Rectal smooth muscle tissue (tissue), 1 donor: Measurements from ENCODE around the gene GATAD2B.
"Not testable (repeated sequence)": the region's sequence is repeated elsewhere in the genome, so short reads cannot be mapped to it uniquely, and the experiment has no call there.

Source experiments
- H3K27ac ChIP-seq: one replicate; pipeline ENCODE4 v1.7.0; 2013; ENCODE audit warnings: low read depth, low read length, inconsistent platforms
- H3K27me3 ChIP-seq: one replicate; pipeline ENCODE4 v1.7.0; 2013; ENCODE audit warnings: low read length; ENCODE audit not compliant: control insufficient read depth, insufficient read depth
- H3K36me3 ChIP-seq: one replicate; pipeline ENCODE4 v1.7.0; 2013; ENCODE audit warnings: low read length; ENCODE audit not compliant: control insufficient read depth, insufficient read depth
- H3K4me1 ChIP-seq: one replicate; pipeline ENCODE4 v1.7.0; 2013; ENCODE audit warnings: low read length; ENCODE audit not compliant: control insufficient read depth, insufficient read depth
- H3K4me3 ChIP-seq: one replicate; pipeline ENCODE4 v1.7.0; 2013; ENCODE audit warnings: low read length
- H3K9ac ChIP-seq: one replicate; pipeline ENCODE4 v1.7.0; 2013; ENCODE audit warnings: low read length

GATAD2B gene

DNA sequence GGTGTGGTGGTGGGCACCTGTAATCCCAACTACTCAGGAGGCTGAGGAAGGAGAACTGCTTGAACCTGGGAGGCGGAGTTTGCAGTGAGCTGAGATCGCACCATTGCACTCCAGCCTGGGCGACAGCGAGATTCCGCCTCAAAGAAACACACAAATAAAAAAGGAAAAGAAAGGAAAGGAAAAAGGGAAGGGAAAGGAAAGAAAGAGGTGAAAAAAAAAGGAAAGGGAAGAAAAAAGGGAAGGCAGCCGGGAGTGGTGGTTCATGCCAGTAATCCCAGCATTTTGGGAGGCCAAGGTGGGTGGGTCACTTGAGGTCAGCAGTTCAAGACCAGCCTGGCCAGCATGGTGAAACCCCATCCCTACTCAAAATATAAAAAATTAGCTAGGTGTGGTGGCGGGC is 31.7 kb downstream of the GATAD2B start:
- H3K27me3 ChIP-seq, H3K27ac ChIP-seq: not testable (repeated sequence)

GRCh38 chr1:153888533-153888932 is 34.2 kb downstream of the GATAD2B start:
- no peaks in the 10 kb centered on the region for H3K36me3 ChIP-seq
- no peak overlapping the region for H3K9ac ChIP-seq
- no peak overlapping the region for H3K27ac ChIP-seq
- no peak overlapping the region for H3K4me3 ChIP-seq
- H3K4me1 ChIP-seq, result no peaks in the 10 kb centered on the region
- no peaks in the 10 kb centered on the region for H3K27me3 ChIP-seq

More for the DNA sequence above, 31.7 kb downstream of the GATAD2B start:
- not testable (repeated sequence) for H3K4me1 ChIP-seq, H3K36me3 ChIP-seq, H3K9ac ChIP-seq, H3K4me3 ChIP-seq

- no peak overlapping the region for H3K27ac ChIP-seq
- no peaks in the 10 kb centered on the region for H3K27me3 ChIP-seq
- no peak overlapping the region for H3K4me3 ChIP-seq
- no peaks in the 10 kb centered on the region for H3K36me3 ChIP-seq
- peaks cover 11% of the 10 kb centered on the region for H3K4me1 ChIP-seq
- no peak overlapping the region for H3K9ac ChIP-seq
These were observed 36.6 kb downstream of the GATAD2B start for GRCh38 chr1:153886127-153886526.

- no peak overlapping the region for H3K27ac ChIP-seq
- no peak overlapping the region for H3K9ac ChIP-seq
These were observed 39.5 kb downstream of the GATAD2B start for GRCh38 chr1:153883223-153883622.

DNA sequence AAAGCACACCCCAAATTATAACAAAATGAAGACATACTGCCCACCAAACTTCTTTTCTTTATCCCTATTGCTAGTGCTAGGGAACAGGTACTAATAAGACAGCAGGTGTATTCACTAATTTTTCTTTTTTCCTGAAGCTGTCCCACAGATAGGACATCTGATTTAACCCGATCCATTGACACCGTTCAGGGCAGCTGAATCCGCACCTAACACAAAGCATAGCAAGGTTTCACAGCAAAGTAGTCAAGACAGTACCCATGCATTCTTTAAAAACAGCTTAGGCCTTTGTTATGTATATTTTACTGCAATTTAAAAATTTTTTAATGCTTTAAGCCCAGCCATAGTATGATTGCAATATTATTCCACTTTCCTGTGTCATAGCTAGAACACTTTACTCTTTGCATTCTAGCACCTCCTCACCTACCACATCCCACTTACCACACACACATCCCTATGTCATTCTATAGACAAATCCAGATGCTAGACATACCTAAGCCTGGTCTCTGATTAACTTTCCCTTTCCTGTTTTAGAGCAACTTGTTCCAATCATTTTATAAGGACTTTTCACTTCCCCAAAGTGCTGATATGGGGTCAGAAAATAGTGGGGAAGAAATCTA is 40.4 kb downstream of the GATAD2B start:
- Histone ChIP-seq H3K4me1 (peaks cover 17% of the 10 kb centered on the region), H3K27me3 (no peaks in the 10 kb centered on the region), H3K36me3 (no peaks in the 10 kb centered on the region), H3K27ac (no peak overlapping the region), H3K4me3 (no peak overlapping the region), H3K9ac (no peak overlapping the region)

More at GRCh38 chr1:153883223-153883622, 39.5 kb downstream of the GATAD2B start:
- Histone ChIP-seq H3K4me3 (no peak overlapping the region), H3K36me3 (no peaks in the 10 kb centered on the region), H3K4me1 (peaks cover 17% of the 10 kb centered on the region), H3K27me3 (no peaks in the 10 kb centered on the region)

DNA sequence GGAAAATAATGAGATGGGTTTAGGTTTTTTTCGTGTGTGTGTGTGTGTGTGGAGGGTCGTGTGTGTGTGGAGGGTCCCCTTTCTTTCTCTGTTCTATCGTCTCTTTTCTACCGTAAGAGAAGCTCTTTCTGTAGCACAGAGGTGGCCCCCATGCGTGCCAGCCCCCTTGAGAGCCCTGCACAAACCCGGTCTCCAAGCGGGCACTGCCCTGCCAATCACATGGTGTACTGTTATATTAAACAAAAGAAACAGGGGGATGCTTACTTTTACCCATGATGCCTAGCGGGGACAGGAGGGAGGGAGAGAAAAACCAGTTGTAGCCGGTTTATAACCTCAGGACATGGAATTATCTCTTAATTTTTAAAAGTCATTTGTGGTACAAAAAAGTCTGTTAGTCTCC is 41.0 kb downstream of the GATAD2B start:
- Histone ChIP-seq H3K27me3 (no peaks in the 10 kb centered on the region), H3K4me3 (peak overlapping the region; percentile 12), H3K36me3 (no peaks in the 10 kb centered on the region), H3K27ac (no peak overlapping the region), H3K9ac (no peak overlapping the region), H3K4me1 (peaks cover 17% of the 10 kb centered on the region)

DNA sequence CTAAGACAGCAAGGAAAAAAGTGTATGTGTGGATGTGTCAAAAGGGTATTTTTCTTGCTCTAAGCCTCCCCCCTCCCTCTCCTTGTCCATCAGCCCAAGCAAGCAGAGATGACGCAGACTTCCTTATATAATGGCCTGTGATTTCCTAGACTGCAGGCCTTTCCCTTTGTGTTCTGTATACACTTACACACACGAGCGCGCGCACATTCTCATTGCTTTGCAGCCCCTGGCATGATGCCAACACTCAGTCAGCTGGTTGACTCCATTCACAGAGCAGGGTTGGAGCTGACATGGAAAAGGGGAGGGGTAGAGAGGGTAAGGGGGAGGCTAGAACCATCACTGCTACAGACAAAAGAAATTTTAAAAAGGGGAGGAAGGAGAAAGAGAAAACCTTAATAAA is 41.8 kb downstream of the GATAD2B start:
- Histone ChIP-seq H3K4me3 (no peak overlapping the region), H3K9ac (no peak overlapping the region), H3K36me3 (no peaks in the 10 kb centered on the region), H3K27ac (peak overlapping the region; percentile 39), H3K27me3 (no peaks in the 10 kb centered on the region), H3K4me1 (peaks cover 17% of the 10 kb centered on the region)

DNA sequence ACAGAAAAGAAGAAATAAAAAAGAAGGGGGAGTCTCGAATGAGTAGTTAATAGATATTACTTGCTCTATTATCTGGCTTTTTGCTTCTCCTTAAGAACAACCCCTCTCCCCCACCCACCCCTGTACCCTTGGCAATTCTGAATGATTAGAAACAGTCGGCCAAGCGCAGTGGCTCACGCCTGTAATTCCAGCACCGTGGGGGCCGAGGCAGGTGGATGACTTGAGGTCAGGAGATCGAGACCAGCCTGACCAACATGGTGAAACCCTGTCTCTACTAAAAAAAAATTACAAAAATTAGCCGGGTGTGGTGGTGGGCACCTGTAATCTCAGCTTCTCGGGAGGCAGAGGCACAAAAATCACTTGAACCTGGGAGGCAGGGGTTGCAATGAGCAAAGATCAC is 42.7 kb downstream of the GATAD2B start:
- H3K27me3 ChIP-seq, result no peaks in the 10 kb centered on the region
- no peak overlapping the region for H3K27ac ChIP-seq
- no peak overlapping the region for H3K9ac ChIP-seq
- H3K36me3 ChIP-seq, result no peaks in the 10 kb centered on the region
- no peak overlapping the region for H3K4me3 ChIP-seq
- H3K4me1 ChIP-seq, result peaks cover 17% of the 10 kb centered on the region

DNA sequence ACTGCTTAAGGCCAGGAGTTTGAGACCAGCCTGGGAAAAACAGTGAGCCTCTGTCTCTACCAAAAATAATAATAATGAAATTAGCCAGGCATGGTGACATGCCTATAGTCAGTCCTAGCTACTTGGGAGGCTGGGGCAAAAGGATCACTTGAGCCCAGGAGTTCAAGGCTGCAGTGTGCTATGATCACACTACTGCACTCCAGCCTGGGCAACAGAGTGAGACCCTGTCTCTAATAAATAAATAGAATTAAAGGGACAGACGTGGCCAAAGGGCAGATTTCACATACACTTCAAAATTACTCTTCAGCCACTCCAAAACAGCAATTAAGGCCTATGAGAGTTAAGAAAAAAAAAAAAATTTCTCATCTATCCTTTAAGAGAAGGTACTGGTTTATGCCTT is 45.7 kb downstream of the GATAD2B start:
- Histone ChIP-seq H3K27me3 (no peaks in the 10 kb centered on the region), H3K4me3 (no peak overlapping the region), H3K4me1 (peaks cover 12% of the 10 kb centered on the region), H3K9ac (no peak overlapping the region), H3K27ac (no peak overlapping the region), H3K36me3 (no peaks in the 10 kb centered on the region)

DNA sequence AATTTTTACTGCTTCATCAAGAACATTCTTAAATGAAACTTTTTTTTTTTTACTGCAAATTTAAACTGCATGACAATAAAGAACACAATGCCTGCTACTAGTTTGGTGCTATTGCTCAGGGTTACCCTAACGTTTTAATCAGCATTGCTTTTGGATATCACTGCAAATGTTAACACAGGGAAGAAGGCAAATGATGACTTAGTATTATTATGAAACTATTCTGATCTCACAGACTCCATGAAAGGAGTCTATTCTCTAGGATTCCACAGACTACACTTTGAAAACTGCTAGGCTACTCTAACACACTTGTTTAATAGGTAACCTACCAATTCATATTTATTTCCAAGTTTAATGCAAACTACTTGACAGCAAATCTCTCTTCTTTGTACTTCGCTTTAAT is 49.8 kb downstream of the GATAD2B start:
- H3K27me3 ChIP-seq, result no peaks in the 10 kb centered on the region
- H3K27ac ChIP-seq, result no peak overlapping the region
- H3K9ac ChIP-seq, result no peak overlapping the region
- no peak overlapping the region for H3K4me3 ChIP-seq
- no peaks in the 10 kb centered on the region for H3K4me1 ChIP-seq
- H3K36me3 ChIP-seq, result no peaks in the 10 kb centered on the region

- H3K27ac ChIP-seq, result no peak overlapping the region
- H3K4me3 ChIP-seq, result no peak overlapping the region
- H3K27me3 ChIP-seq, result no peaks in the 10 kb centered on the region
- no peaks in the 10 kb centered on the region for H3K36me3 ChIP-seq
- no peaks in the 10 kb centered on the region for H3K4me1 ChIP-seq
- no peak overlapping the region for H3K9ac ChIP-seq
These were observed 50.4 kb downstream of the GATAD2B start for GRCh38 chr1:153872331-153872730.

DNA sequence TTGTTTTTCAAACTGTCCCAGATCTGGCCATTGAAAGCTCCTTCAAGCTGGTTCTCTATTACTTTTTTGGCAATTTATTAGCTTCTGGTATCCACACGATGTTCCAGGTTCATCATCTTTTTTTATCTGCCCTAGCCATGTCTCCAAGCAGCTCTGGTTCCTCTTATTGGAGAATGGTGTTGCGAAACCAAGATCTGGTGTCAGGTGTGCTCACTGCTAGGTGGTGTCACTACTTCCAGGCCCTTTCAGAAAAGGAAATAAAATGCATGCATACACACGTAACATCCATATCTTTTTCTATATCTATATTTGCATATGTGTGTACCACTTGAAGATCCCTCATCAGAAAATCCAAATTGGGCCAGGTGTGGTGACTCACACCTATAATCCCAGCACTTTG is 53.3 kb downstream of the GATAD2B start:
- no peak overlapping the region for H3K27ac ChIP-seq
- H3K4me1 ChIP-seq, result no peaks in the 10 kb centered on the region
- no peaks in the 10 kb centered on the region for H3K27me3 ChIP-seq
- no peak overlapping the region for H3K4me3 ChIP-seq
- H3K9ac ChIP-seq, result no peak overlapping the region
- H3K36me3 ChIP-seq, result no peaks in the 10 kb centered on the region

DNA sequence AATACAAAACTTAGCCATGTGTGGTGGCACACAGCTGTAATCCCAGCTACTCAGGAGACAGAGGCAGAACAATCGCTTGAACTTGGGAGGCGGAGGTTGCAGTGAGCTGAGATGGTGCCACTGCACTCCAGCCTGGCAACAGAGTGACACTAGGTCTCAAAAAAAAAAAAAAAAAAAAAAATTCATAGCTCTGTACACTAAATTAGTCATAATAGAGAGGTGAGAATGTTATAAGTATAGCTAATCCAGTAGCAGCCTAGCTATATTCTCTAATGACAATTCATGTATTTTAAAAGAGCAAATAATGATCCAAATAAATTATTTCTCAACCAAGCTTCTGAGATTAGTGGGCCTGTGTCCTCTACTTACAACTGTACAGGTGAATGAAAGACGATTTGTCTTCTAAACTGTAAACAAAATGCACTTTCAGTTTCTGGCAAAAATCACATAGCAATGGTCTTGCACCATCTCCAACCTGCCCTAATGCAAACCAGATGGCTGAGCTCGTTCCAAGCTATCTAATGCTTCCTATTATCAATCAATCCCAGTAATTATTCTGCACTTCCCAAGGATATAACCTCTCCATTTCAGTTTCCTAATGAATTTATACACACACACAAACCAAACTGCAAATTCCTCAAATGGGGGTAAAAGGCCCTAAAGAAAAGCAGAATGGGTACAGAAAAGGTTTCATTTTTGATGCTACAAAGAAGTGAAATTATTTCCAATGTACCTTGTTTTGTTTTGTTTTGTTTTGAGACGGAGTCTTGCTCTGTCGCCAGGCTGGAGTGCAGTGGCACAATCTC is 56.5 kb downstream of the GATAD2B start:
- Histone ChIP-seq H3K4me3 (no peak overlapping the region), H3K36me3 (no peaks in the 10 kb centered on the region), H3K9ac (no peak overlapping the region), H3K4me1 (peaks cover 2% of the 10 kb centered on the region), H3K27me3 (no peaks in the 10 kb centered on the region), H3K27ac (no peak overlapping the region)
